Prostate gland (tissue), 2 donors: ENCODE measurements around the gene FXYD6. TPM values are rescaled to one million over a fixed set of nuclear protein-coding genes. Genes with fewer than 3 reads are reported as not detected.
A peak's percentile ranks its signal among the peaks of the same experiment; 100 is the strongest.

Source experiments
- DNase-seq: peaks from one replicate; pipeline ENCODE4 v3.0.0-alpha.2; 2019; ENCODE audit warnings: low spot score
- H3K27ac ChIP-seq, 2 donors: fragments of 200-600 bp; sonication (generic); 2 replicates each; pipeline ENCODE4 v1.5.1; 2017 to 2019
- H3K27me3 ChIP-seq: fragments of 200-600 bp; sonication (generic); replicated peaks from 2 replicates; pipeline ENCODE4 v1.5.1; 2019; ENCODE audit not compliant: insufficient read depth
- H3K36me3 ChIP-seq, 2 donors: fragments of 200-600 bp; sonication (generic); 1 replicate in 1 of 2; 2 replicates in 1 of 2; pipeline versions ENCODE4 v1.5.1 to v1.8.1; 2017 to 2019
- H3K4me1 ChIP-seq: fragments of 200-600 bp; sonication (generic); replicated peaks from 2 replicates; pipeline ENCODE4 v1.5.1; 2019
- H3K4me3 ChIP-seq, 2 donors: fragments of 200-600 bp; sonication (generic); 2 replicates each; pipeline ENCODE4 v1.5.1; 2017 to 2019
- H3K9me3 ChIP-seq: fragments of 200-600 bp; sonication (generic); 2 replicates; pipeline ENCODE4 v1.5.1; 2017
- CTCF ChIP-seq, 4 experiments: fragments of 200-600 bp in 2 of 4; fragments of 450-650 bp in 2 of 4; sonication (generic) in 2 of 4; IDR thresholded peaks; 1 replicate in 3 of 4; 2 replicates in 1 of 4; pipeline ENCODE4 v1.5.1; 2016 to 2019; ENCODE audit warnings: antibody characterized with exemption in 4 of 4, mild to moderate bottlenecking in 2 of 4, moderate library complexity in 2 of 4
- POLR2A ChIP-seq: fragments of 450-650 bp; IDR thresholded peaks from one replicate; pipeline ENCODE4 v1.6.1; 2016; ENCODE audit warnings: antibody characterized with exemption, mild to moderate bottlenecking
- POLR2AphosphoS5 ChIP-seq: sonication (generic); formaldehyde crosslinking; IDR thresholded peaks from one replicate; pipeline ENCODE4 v1.6.1; 2017; ENCODE audit warnings: antibody characterized with exemption
- WGBS: methylation state at CpG from one replicate; pipeline ENCODE4 v1.1.5; 2018; 5-methylcytosine and 5-hydroxymethylcytosine counted together
- intact Hi-C: fragments of 100-400 bp; cut with DNase I; formaldehyde crosslinking; loops from one replicate; pipeline ENCODE4 v1.14.2; 2022
- total RNA-seq, 2 donors: library from RNA; depleted of rRNA; stranded (reverse); fragments of >200 nt; gene quantifications; one replicate each; pipeline ENCODE4 v1.1.0, GENCODE V29; 2016

The FXYD6 gene
- total RNA-seq, 2 donors from 2014 or later: 29.6 to 366 TPM

- H3K27me3 ChIP-seq: no peaks in the 10 kb centered on the region
- 17% methylated on average over 19 of the region's 19 CpGs for WGBS
- H3K4me3 ChIP-seq: no peak overlapping the region
- H3K27ac ChIP-seq: peak overlapping the region in 1 of 2 donors; percentile 13
- TF ChIP-seq CTCF (IDR thresholded peaks at IDR 0.05): peak; percentile 97 to 99 (median 98)
- TF ChIP-seq POLR2AphosphoS5: peak; percentile 18
- no peak for TF ChIP-seq POLR2A
- H3K36me3 ChIP-seq: no peaks in the 10 kb centered on the region
- peaks cover 5% of the 10 kb centered on the region for H3K4me1 ChIP-seq
- H3K9me3 ChIP-seq: no peaks in the 10 kb centered on the region
- DNase-seq: peak; percentile 57
- intact Hi-C loops: loop anchor here (2.0 to 5.0 kb wide), 3 partner anchors 235 to 391 kb away; no protein-coding TSS in a partner anchor
Observed at GRCh38 chr11:117817368-117818040, 59.0 kb downstream of the FXYD6 start.

- H3K27ac ChIP-seq: no peak overlapping the region
- no peaks in the 10 kb centered on the region for H3K27me3 ChIP-seq
- no peak overlapping the region for H3K4me3 ChIP-seq
- 82% methylated on average over 5 of the region's 5 CpGs for WGBS
- TF ChIP-seq POLR2AphosphoS5 (no peak), POLR2A (no peak), CTCF (IDR thresholded peaks at IDR 0.05) (no peak)
- H3K9me3 ChIP-seq: no peaks in the 10 kb centered on the region
- intact Hi-C loops: loop anchor here (2.0 to 5.0 kb wide), 3 partner anchors 235 to 390 kb away; no protein-coding TSS in a partner anchor
- H3K4me1 ChIP-seq: peaks cover 5% of the 10 kb centered on the region
- no peaks in the 10 kb centered on the region for H3K36me3 ChIP-seq
- no peak for DNase-seq
Observed at GRCh38 chr11:117816846-117817367, 59.6 kb downstream of the FXYD6 start.

- intact Hi-C loops: loop anchor here (2.0 to 5.0 kb wide), 3 partner anchors 236 to 389 kb away; no protein-coding TSS in a partner anchor
- Histone ChIP-seq H3K36me3 (no peaks in the 10 kb centered on the region), H3K27ac (no peak overlapping the region), H3K27me3 (no peaks in the 10 kb centered on the region), H3K4me3 (no peak overlapping the region), H3K4me1 (peaks cover 5% of the 10 kb centered on the region), H3K9me3 (no peaks in the 10 kb centered on the region)
- no peak for TF ChIP-seq POLR2A
- TF ChIP-seq CTCF (IDR thresholded peaks at IDR 0.05): no peak
- TF ChIP-seq POLR2AphosphoS5: no peak
- no peak for DNase-seq
- 82% methylated on average over 20 of the region's 20 CpGs for WGBS
Observed at GRCh38 chr11:117816151-117816741, 60.2 kb downstream of the FXYD6 start.

GRCh38 chr11:117815262-117815803 lies 61.1 kb downstream of the FXYD6 start:
- H3K36me3 ChIP-seq: no peaks in the 10 kb centered on the region
- DNase-seq: no peak
- WGBS: 64% methylated on average over 7 of the region's 7 CpGs
- H3K27ac ChIP-seq: peak overlapping the region; percentile 18 to 49
- TF ChIP-seq CTCF (IDR thresholded peaks at IDR 0.05) (no peak), POLR2AphosphoS5 (no peak), POLR2A (no peak)
- no peak overlapping the region for H3K4me3 ChIP-seq
- H3K27me3 ChIP-seq: no peaks in the 10 kb centered on the region
- H3K9me3 ChIP-seq: no peaks in the 10 kb centered on the region
- intact Hi-C loops: loop anchor here (5.0 kb wide), 2 partner anchors 237 to 373 kb away; no protein-coding TSS in a partner anchor
- peaks cover 5% of the 10 kb centered on the region for H3K4me1 ChIP-seq
